SKM-1 (cell line): ENCODE measurements around the gene SCN1B.

Source experiments
- DNase-seq: peaks from one replicate; lab custom pipeline; 2025; ENCODE audit not compliant: unreplicated experiment; lab: John Stamatoyannopoulos, UW

Gene SCN1B

DNA sequence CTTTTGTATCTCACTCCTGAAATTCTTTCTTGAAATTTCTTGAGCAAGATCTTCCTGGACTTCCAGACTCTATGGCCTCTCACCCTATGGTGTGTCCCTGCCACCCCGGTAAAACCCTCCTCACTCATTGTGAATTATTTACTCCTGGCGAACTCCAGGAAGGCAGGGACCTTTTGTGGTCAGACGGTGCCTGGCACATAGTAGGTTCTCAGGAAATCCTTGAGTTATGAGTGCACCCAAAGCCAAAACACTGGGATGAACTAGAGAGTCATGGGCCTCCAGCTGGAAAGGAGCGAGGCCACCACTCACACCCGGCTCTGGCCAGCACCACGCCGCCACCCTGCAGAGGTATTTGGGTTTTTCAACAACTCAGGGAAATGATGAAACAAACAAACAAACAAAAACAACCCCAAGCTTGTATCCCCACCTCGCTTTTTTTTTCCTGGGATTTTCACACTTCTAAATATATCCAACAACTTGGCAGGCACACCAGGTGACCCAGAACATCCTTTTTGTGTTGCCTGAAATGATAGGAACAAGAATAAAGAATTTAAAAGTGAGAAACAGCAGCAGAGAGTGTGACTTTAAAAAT, 22.4 kb downstream of the SCN1B start:
- no peak for DNase-seq

GRCh38 chr19:35053667-35054293, 23.5 kb downstream of the SCN1B start:
- no peak for DNase-seq

GRCh38 chr19:35054626-35055025, 24.4 kb downstream of the SCN1B start:
- no peak for DNase-seq

GRCh38 chr19:35055715-35056179, 25.5 kb downstream of the SCN1B start:
- DNase-seq = no peak

- no peak for DNase-seq
Measured at GRCh38 chr19:35056513-35057063, 26.3 kb downstream of the SCN1B start.

DNA sequence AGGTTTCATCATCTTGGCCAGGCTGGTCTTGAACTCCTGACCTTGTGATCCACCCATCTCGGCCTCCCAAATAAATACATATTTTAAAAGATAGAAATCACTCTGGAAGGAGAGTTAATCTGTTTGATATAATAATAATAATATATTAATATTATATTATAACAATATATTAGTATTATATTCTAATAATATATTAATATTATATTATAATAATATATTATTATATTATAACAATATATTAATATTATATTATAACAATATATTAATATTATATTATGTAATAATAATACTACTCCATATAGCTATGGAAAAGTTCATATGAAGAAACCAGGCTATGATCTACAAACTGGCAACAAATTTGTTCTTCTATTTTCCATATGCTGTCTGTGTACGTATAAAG, 28.1 kb downstream of the SCN1B start:
- no peak for DNase-seq

GRCh38 chr19:35059006-35059798, 28.9 kb downstream of the SCN1B start:
- no peak for DNase-seq

DNA sequence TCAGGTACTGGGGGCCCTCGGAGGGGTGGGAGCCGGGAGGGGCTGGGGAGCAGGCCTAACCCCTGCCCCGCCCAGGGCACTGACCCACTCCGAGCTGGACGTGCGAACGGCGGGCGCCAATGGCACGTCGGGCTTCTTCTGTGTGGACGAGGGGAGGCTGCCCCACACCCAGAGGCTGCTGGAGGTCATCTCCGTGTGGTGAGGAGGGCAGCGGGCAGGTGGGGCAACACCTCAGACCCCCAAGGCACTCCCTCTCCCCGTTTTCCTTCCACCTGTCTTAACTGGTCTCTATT, 29.5 kb downstream of the SCN1B start:
- DNase-seq = no peak

DNA sequence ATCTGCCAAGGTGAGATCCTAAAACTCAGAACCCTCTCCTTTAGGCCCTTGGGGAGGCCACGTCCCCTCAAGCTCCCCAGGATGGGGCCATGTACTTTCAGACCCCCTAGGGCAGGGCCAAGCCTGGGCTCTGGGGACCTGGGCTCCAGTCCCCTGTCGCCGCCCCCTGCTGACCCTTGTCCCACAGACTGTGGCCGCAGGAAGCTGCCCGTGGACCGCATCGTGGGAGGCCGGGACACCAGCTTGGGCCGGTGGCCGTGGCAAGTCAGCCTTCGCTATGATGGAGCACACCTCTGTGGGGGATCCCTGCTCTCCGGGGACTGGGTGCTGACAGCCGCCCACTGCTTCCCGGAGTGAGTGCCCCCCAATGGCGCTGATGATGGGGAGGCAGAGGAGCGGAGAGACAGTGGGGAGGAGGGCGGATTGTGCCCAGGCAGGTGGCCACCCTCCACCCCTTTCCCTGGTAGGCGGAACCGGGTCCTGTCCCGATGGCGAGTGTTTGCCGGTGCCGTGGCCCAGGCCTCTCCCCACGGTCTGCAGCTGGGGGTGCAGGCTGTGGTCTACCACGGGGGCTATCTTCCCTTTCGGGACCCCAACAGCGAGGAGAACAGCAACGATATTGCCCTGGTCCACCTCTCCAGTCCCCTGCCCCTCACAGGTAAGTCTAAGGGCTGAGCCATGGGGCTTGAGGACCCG, 30.0 kb downstream of the SCN1B start:
- DNase-seq = no peak

DNA sequence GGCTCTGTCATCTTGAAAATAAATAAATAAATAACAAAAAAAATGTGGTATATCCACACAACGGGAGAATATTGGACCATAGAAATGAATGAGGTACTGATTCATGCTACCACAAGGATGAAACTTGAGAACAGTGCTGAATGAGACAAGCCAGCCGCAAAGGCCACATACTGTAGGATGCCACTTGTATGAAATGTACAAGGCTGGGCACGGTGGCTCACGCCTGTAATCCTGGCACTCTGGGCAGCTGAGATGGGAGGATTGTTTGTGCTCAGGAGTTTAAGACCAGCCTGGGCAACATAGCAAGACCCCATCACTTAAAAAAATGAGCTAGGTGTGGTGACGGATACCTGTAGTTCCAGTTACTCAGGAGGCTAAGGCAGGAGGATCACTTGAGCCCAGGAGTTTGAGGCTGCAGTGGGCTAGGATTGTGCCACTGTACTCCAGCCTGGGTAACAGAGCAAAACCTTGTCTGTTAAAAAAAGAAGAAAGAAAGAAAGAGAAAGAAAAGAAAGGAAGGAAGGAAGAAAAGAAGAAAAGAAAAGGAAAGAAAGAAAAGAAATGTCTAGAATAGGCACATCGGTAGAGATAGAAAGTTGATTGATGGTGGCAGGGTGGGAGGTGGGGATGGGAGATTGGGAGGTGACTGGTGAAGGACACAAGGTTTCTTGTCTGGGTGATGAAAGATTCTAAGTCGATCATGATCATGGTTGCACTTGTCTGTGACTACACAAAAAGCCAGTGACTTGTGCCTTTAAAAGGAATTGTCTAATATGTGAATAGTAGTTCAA, 31.5 kb downstream of the SCN1B start:
- no peak for DNase-seq

DNA sequence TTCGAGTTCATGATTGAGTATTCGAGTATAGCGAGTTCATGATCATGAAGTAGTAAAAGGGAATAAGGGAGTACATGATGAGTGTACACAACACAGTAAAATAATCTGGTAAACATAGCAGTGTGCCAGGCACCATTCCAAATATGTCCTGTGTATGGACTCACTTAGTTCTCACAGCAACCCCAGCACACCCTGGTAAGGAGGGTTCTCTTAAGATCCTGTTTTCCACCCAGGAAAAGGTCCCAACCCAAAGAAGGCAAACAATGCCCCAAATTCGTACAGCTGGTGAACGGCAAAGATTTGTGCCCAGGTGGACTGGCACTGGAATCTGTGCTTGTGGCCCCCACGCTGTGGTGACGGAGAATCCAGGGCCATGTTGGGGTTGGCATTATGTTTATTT, 32.7 kb downstream of the SCN1B start:
- DNase-seq = no peak

DNA sequence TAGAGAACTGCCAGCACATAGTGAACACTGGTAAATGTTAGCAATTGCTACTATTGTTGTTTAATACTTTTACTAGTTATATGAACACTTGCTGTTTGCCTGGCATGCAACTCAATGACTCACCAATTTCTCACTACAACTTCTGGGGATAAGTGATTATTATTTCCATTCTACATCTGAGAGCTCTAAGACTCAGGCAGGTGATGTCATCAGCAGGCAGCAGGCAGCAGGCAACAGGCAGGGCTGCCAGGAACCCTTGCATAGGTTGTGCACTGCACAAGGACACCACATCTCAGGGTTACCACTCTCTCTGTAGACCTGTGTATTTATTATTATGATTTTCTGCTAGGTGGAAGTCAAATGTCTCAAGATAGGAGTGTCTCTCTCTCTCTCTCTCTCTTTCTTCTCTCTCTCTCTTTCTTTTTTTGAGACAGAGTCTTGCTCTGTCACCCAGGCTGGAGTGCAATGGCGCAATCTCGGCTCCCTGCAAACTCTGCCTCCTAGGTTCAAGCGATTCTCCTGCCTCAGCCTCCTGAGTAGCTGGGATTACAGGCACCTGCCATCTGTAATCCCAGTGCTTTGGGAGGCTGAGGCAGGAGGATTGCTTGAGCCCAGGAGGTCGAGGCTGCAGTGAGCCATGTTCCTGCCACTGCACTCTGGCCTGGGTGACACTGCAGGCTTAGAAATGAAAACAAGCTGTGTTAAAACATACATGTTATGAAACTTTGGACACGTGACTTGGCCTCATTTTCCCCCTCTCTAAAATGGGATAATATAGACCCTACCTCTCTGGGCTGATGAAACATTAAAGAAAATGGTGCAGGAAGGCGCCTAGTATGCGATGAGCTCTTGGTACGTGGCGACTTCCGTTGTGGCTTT, 33.9 kb downstream of the SCN1B start:
- DNase-seq = no peak

DNA sequence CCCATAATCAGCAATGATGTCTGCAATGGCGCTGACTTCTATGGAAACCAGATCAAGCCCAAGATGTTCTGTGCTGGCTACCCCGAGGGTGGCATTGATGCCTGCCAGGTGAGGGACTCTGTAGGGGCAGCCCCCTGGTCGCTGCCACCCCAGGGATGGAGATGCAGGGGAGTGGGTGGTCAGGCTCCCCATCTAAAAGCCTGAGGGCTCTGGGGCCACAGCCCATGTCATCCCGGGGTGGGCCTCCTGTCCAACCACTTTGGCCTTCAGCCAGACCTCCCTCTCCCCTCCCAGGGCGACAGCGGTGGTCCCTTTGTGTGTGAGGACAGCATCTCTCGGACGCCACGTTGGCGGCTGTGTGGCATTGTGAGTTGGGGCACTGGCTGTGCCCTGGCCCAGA, 35.3 kb downstream of the SCN1B start:
- DNase-seq = no peak

DNA sequence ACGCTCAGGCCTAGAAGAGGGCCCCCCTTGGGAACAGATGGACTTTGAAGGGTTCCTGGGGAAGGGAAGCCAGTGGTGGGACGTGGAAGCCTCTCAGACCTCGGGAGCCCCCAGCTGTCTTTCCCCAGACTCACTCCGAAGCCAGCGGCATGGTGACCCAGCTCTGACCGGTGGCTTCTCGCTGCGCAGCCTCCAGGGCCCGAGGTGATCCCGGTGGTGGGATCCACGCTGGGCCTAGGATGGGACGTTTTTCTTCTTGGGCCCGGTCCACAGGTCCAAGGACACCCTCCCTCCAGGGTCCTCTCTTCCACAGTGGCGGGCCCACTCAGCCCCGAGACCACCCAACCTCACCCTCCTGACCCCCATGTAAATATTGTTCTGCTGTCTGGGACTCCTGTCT, 35.9 kb downstream of the SCN1B start:
- no peak for DNase-seq

GRCh38 chr19:35066691-35067563, 36.7 kb downstream of the SCN1B start:
- peak; percentile 69 for DNase-seq

GRCh38 chr19:35068941-35069634, 38.8 kb downstream of the SCN1B start:
- no peak for DNase-seq

DNA sequence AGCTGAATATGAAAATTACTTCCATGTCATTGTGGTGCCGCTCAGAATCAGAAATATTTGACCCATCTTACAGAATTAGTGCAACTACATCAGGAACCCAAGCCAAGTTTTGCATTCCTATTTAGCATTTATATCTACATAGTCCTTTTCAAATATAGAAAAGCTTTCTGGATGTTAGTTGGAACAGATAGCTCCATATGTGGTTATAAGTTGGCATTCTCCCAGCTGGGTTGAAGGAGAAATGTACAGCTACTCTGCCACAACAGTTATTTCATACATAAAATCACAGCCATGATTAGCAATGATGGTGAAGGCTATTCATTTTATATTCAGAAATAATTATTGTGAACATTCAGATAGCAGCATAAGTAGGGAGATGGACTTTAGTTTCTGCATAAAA, 39.4 kb downstream of the SCN1B start:
- no peak for DNase-seq

- no peak for DNase-seq
Measured at GRCh38 chr19:35070471-35070870, 40.2 kb downstream of the SCN1B start.
